ENCODE data around the gene NUDT13. TPM values are rescaled to one million over a fixed set of nuclear protein-coding genes. Genes with fewer than 3 reads are reported as not detected.

The NUDT13 gene
- total and polyA plus RNA-seq, 2 of the 8 experiments (the other 6 are each of a cell fraction or from before 2014, with no cell fraction given), result 1.5 to 1.9 TPM

DNA sequence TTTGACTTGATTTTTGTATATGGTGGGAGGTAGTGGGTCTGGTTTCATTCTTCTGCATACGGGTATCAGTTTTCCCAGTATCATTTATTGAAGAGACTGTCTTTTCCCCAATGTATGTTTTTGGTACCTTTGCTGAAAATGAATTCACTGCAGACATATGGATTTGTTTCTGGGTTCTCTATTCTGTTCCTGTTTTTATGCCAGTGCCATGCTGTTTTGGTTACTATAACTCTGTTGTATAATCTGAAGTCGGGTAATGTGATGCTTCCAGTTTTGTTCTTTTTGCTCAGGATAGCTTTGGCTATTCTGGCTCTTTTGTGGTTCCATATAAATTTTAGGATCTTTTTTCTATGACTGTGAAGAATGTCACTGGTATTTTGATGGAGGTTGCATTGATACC, 56.7 kb downstream of the NUDT13 start (continued):
- TF ChIP-seq, protein P1, sequence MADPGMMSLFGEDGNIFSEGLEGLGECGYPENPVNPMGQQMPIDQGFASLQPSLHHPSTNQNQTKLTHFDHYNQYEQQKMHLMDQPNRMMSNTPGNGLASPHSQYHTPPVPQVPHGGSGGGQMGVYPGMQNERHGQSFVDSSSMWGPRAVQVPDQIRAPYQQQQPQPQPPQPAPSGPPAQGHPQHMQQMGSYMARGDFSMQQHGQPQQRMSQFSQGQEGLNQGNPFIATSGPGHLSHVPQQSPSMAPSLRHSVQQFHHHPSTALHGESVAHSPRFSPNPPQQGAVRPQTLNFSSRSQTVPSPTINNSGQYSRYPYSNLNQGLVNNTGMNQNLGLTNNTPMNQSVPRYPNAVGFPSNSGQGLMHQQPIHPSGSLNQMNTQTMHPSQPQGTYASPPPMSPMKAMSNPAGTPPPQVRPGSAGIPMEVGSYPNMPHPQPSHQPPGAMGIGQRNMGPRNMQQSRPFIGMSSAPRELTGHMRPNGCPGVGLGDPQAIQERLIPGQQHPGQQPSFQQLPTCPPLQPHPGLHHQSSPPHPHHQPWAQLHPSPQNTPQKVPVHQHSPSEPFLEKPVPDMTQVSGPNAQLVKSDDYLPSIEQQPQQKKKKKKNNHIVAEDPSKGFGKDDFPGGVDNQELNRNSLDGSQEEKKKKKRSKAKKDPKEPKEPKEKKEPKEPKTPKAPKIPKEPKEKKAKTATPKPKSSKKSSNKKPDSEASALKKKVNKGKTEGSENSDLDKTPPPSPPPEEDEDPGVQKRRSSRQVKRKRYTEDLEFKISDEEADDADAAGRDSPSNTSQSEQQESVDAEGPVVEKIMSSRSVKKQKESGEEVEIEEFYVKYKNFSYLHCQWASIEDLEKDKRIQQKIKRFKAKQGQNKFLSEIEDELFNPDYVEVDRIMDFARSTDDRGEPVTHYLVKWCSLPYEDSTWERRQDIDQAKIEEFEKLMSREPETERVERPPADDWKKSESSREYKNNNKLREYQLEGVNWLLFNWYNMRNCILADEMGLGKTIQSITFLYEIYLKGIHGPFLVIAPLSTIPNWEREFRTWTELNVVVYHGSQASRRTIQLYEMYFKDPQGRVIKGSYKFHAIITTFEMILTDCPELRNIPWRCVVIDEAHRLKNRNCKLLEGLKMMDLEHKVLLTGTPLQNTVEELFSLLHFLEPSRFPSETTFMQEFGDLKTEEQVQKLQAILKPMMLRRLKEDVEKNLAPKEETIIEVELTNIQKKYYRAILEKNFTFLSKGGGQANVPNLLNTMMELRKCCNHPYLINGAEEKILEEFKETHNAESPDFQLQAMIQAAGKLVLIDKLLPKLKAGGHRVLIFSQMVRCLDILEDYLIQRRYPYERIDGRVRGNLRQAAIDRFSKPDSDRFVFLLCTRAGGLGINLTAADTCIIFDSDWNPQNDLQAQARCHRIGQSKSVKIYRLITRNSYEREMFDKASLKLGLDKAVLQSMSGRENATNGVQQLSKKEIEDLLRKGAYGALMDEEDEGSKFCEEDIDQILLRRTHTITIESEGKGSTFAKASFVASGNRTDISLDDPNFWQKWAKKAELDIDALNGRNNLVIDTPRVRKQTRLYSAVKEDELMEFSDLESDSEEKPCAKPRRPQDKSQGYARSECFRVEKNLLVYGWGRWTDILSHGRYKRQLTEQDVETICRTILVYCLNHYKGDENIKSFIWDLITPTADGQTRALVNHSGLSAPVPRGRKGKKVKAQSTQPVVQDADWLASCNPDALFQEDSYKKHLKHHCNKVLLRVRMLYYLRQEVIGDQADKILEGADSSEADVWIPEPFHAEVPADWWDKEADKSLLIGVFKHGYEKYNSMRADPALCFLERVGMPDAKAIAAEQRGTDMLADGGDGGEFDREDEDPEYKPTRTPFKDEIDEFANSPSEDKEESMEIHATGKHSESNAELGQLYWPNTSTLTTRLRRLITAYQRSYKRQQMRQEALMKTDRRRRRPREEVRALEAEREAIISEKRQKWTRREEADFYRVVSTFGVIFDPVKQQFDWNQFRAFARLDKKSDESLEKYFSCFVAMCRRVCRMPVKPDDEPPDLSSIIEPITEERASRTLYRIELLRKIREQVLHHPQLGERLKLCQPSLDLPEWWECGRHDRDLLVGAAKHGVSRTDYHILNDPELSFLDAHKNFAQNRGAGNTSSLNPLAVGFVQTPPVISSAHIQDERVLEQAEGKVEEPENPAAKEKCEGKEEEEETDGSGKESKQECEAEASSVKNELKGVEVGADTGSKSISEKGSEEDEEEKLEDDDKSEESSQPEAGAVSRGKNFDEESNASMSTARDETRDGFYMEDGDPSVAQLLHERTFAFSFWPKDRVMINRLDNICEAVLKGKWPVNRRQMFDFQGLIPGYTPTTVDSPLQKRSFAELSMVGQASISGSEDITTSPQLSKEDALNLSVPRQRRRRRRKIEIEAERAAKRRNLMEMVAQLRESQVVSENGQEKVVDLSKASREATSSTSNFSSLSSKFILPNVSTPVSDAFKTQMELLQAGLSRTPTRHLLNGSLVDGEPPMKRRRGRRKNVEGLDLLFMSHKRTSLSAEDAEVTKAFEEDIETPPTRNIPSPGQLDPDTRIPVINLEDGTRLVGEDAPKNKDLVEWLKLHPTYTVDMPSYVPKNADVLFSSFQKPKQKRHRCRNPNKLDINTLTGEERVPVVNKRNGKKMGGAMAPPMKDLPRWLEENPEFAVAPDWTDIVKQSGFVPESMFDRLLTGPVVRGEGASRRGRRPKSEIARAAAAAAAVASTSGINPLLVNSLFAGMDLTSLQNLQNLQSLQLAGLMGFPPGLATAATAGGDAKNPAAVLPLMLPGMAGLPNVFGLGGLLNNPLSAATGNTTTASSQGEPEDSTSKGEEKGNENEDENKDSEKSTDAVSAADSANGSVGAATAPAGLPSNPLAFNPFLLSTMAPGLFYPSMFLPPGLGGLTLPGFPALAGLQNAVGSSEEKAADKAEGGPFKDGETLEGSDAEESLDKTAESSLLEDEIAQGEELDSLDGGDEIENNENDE (IDR thresholded peaks at IDR 0.05; ENCODE audit: insufficient replicate concordance, low read length), result no peak
- TF ChIP-seq ZNF274 (IDR thresholded peaks at IDR 0.05; ENCODE audit: borderline replicate concordance, extremely low read depth, low read length), result no peak
- TF ChIP-seq SUZ12 (IDR thresholded peaks at IDR 0.05; ENCODE audit: low read length), result no peak
- TF ChIP-seq CTBP2 (IDR thresholded peaks at IDR 0.05; ENCODE audit: borderline replicate concordance, insufficient read depth, insufficient read length, low read length), result no peak
- TF ChIP-seq, protein P2, sequence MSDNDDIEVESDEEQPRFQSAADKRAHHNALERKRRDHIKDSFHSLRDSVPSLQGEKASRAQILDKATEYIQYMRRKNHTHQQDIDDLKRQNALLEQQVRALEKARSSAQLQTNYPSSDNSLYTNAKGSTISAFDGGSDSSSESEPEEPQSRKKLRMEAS (IDR thresholded peaks at IDR 0.05), result no peak
- no peak for TF ChIP-seq SAP30 (IDR thresholded peaks at IDR 0.05; ENCODE audit: insufficient read depth, insufficient replicate concordance, low read length)
- no peak for TF ChIP-seq SIN3A (conservative IDR thresholded peaks at IDR 0.05 in 1 of 2, IDR thresholded peaks at IDR 0.05 in 1 of 2; ENCODE audit: low read depth in 1 of 2, low read length in 2 of 2)
